SKM-1 (cell line): ENCODE results near the gene C9.
"Not testable (repeated sequence)": the region's sequence is repeated elsewhere in the genome, so short reads cannot be mapped to it uniquely, and the experiment has no call there.

Experiments
- DNase-seq: peaks from one replicate; lab custom pipeline; 2025; ENCODE audit not compliant: unreplicated experiment; lab: John Stamatoyannopoulos, UW

C9 gene

DNA sequence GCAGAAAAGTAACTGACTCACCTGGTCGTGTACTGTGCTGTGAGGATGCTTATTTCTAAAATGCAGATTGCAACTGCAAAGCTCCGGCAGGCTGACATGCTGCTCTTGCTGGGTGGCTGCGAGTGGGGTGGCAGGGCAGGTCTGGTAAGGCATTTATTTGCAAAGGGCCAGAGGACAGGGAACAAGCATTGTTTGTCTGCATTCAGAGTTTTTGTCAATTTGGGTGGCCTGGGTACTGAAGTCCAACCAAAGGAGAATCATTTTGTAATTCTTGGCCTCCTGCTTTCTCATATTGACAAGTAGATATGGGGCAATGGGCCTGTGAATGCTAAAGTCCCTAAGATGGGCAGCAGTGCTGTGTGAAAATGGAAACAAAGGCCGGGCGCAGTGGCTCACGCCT is at the start of gene C9:
Gene C9 (minus strand): TSS at position 129 of the 400 bp plus-strand sequence. CDS start 31 bp downstream, at position 98.
- no peak for DNase-seq

DNA sequence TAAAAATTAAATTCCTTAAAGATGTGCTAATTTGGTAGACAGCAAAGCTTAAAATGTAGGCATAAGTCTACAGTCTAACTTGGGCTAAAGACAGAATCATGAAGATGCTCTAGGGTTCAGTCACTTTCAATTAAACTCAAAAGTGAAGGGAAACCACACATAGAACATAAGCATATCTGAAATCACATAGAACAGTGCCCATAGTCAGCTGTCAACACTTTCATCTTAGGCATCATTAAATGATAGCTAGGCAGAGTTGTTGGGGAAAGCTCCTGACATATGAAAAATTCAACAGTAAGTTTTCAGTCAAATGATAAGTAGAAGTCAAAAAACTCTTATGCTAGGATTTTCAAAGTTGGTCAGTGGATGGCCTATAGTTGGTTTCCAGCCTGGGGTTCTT is 49.5 kb upstream of the C9 start:
- no peak for DNase-seq

DNA sequence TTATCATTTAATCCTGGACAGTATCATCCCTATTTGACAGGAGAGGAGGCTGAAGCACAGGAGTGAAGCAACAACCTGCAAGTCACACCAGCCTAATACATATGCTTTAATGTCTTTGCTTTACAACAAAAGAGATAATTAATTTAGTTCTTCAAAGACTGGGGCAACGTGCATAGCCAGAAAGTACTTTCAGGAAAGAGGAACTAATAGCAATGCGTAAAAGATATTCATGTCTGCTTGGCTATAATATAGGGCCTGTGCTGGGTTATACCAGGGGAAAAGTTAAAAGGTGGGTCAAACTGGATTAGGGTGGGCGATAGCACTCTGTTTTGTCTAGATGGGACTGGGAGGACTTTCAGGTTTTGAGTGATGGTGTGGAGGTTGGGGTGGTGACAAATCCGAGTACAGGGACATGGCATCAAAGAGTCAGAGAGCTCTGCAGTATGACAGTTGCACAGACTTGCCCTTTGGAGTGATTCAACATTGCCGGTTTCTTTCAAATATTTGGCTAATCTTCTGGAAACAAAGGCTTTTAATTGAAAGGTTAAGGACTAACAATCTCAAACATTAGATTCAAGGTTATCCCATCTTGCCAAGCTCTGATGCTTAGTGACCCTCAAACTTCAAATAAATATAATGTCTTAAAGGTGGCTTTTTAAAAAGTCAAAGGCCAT is 48.6 kb upstream of the C9 start:
- DNase-seq, result no peak

DNA sequence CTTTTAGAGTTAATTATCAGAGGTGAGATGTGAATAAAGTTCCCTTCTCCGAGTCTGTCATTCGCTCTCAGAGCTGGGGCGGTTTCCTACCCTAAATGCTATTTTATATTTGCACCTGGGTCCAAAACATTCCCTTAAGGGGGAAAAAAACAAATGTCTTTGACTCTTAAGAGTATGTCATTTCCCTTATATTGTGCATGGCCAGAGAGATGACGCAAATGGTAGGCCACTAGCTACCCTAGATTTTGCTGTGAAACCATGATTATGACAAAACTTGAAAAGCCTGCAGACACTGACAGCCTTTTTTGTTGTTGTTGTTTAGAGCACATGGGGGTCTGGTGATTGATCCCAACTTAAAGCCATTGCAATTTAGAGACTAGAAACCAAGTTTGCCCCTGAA is 47.7 kb upstream of the C9 start:
- no peak for DNase-seq

DNA sequence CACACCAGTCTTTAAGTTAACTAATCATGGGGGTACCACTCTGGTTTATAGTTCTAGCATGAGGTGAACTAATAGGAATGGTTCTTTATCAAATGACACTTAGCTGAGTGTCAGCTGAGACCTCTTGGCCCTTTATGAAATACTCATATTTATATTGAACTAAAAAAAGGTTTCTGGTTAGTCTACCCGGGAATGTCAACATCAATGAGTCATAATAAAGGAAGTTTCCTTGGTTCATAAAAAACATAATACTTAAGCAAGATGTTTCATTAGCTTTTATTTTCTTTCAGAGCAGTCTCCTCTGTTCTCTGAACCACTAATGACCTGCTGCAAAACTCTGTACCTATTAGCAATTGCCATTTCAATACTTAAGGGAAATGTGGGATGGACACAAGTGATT is 46.8 kb upstream of the C9 start:
- no peak for DNase-seq

DNA sequence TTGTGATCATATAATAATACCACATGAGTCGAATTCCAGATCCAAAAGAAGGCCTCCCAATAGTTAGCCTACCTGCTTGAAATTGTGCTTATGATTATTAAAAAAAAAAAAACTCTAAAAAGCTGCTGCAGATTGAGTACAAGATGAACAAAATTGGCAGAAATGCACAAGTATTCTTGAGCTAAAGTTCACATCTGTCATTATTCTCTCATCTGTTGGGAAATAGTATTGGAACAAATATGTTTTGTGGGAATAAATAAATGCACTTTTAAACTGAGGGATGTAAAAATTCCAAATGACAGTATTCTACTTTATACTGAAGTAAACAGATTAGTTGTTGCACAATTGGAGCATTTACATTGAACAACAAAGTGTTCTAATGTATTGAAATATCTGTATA is 44.7 kb upstream of the C9 start:
- DNase-seq, result no peak

DNA sequence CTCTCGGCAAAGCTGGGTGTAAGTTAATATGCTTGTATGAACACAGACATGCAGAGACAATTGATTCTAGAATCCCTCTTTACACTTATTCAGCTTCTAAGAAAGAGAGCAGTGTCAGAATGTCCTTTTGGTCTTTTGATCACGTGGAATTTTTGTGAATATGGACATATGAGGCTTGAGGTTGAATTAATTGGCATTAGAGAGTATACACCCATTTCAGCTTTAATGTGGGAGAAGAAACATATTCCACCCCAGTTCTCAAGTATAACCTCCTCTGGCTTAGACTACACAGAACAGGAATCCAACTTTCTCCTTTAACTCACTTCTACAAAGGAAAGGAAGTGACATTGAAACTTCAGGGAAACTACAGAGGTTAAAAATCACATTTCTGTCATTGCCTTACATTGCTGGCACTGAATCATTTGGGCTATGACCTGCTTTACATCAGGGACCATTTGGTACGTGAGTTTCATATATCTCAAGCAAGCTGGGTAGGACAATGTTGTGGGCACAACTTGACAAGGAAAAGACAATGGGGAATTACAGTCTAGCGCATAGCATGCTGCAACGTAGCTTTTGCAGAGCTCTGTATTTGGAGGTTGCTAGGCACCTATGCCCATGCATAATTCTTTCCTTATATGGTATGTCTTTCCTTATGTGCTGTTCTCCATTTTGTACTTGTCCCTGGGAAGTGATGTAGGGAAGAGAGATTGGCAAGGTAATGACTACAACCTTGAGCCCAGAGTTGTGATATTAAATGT is 41.0 kb upstream of the C9 start:
- DNase-seq, result no peak

DNA sequence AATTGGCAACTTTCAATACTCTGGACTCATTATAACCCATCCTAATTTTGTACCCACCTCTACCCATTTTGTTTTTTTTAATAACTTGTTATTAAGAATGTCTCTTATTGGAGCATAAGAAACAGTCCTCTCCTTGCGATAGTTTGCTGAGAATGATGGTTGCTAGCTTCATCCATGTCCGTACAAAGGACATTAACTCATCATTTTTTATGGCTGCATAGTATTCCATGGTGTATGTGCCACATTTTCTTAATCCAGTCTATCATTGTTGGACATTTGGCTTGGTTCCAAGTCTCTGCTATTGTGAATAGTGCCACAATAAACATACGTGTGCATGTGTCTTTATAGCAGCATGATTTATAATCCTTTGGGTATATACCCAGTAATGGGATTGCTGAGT is 39.5 kb upstream of the C9 start:
- DNase-seq, result not testable (repeated sequence)

DNA sequence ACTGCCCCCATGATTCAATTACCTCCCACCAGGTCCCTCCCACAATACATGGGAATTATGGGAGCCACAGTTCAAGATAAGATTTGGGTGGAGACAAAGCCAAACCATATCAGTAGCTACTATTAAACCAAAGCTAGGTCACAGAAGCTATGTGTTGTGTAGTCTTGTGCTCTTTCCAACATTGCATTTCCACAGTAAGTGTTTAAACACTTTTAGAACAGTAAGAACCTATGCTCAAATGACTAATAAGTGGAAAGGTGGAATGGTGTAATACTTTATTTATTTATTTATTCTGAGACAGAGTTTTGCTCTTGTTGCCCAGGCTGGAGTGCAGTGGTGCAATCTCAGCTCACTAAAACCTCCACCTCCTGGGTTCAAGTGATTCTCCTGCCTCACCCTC is 37.8 kb upstream of the C9 start:
- DNase-seq, result not testable (repeated sequence)

DNA sequence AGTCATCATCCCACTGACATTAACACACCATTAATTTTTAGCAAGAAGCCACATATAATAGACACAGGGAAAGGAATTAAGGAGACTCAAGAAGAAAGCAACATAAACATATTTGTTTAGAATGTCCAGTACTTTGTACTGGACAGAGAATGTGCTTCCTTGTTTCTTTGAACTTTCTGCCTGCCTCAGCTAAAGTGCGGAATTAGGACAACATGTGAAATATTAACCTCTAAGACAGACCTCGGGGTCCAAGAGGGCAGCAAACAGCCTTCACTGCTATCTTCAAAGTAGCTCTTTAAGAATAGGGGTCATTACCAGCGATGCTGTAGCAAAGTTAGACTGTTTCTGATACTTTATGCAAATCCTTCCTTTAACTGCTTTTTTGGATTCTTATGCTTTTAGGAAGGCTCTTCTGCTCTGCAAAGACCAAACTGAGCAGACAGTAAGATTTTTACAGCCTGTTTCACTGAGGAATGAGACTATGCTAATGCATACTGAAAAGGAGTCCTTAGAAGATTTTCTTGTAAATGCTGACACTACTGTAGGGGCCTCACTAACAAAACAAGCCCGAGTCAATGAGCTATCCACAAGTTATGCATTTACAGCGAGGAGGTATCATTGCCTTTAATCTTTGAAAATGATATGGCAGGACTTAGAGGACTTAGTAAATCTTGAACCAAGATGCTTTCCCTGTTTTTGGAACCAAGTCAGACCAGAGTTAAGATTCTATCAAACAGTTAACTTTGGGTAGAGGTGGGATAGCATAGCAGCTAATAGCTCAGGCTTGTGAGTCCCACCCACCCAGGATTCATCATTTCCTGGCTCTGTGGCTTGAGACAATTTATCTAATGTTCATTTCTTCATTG is 36.7 kb upstream of the C9 start:
- no peak for DNase-seq

DNA sequence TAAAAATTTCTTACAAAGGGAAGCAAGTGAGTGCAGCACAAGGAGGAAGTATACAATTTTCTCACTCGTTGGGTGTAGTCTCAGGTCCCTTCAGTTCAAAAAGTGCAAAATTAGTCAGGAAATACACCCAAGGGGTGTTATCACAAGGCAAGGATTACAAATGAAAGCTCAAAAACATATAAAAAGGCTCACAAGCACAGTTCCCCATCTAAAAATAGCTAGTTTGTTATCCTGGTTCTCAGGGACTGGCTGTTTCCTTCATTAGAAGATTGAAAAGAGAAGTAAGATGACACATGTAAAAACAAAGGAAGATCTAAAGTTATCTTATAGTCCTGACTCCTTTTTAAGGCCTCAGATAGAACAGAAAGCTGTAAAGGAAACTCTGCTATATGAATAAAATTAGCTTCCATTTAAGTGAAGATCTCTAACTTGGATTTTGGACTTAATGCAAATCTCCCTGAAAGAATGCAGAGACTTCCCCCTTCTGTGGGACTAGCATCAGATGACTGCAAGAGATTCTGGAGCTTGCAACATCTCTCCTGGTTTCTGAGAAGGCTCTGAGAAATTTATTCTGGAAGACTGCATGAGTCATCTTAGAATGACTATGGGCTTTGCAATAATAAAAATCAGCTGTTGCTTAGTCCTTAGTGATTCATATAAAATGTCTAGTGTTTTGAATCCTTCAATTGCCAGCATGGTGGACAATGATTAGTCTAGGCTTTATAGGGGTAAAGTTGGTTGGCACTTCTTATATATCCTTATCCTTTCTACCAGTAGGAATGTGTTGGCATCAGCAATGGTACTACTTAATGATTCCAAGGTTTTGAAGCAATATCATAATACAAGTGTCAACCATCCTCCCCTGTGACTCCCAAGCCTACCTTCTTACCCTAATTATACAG is 35.1 kb upstream of the C9 start:
- peak; percentile 66 for DNase-seq

DNA sequence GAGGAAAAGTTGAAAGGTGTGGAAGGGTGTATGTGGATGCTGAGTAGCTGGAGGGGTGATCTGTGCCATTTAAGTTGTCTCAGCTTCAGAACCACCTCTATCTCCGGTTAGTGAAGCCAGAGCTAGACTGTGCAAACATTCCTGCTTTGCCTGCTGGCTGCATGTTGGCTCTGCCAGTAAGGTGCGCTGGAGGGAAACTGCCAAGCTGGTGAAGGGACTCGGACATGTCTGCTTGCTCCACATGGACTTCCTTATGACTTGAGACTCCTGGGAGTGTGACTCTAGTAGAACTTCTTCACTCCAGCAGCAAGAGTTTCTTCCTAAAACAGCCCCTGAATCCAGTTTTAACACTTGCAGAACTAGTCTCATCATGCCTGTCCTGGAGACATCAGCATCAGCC is 32.5 kb upstream of the C9 start:
- no peak for DNase-seq

DNA sequence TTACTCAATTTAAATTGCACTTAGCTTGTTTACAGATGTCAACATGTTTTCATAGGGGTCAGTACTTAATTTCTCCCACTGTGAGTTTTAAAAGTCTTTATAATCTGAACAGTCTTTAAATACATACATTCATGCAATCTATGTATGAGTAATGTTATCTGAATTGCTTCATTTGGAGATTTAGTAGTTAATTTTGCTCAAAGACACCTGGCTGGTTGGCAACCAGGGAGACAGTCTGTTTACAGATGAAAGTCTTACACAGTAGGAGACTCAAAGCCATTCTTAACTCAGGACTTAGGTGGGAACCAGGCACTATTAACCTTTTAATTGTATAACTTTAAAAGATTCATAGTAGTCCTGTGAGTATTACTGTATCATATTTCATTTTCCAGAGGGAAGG is 31.2 kb upstream of the C9 start:
- no peak for DNase-seq

DNA sequence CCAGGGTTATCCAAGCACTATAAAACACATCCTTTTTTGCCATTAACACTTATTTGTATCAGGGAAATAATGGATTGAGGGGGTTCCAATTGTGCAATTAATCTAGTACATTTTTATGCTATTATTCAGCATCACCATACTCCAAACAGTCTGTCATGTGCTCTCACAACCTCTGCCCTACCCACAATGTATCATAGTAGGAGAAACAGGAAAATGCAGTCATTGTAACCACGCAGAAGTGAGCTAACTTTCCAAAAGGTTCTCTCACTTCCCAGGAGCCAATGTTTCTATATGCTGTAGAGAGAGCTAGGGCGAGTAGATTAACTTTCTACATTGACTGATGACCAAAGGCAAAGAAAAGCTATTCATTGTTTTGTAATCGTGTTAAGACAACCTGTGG is 30.7 kb upstream of the C9 start:
- DNase-seq, result no peak

DNA sequence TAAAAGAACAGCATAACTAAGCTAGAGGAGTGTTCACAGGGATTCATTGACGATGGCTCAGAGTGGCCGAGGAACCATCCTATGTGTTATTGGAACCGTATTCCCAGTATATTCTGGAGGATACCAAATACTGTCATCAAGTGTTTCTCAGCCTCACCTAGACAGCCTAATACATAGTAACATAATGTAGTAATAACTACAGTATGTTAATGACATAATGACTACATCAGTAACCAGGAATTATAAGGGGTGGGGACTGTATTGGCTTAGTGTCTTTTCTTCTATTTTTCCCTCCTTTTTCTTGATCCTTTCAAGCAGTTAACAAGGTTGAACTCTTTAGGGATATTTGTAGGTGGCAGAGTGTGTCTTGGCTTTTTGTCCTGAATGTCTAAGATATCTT is 26.6 kb upstream of the C9 start:
- no peak for DNase-seq

DNA sequence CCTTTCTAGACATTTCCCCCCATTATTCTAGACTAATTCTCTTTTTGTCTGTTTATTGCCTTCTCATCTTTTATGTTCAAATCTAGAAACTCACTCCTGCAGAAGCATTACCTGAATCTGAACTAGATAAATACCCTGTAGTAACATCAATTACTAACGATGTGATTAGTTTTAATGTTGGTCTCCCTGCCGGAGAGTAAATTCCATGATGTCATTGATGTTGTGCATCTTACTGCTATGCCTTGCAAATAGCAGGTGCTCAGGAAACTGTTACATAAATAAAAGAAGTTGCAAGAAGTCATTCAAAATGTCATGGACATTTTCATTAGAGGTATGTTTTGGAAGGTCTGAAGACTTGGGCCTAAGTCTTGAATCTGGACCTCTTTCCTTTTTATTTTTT is 23.0 kb upstream of the C9 start:
- no peak for DNase-seq

DNA sequence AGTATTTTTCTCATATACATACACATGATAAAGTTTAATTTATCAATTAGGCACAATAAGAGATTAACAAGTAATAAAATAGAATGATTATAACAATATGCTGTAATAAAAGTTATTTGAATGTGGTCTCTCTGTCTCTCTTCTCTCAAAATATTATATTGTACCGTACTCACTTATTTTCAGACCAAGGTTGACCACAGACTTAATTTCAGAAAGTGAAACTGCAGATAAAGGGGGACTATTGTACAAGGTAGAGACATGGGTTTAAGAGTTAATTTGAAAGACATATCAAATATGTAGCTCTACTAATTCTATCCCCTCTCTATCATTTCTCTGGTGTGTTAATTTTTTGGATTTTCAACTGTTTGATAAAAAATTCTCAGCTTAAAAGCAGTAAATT is 20.0 kb upstream of the C9 start:
- DNase-seq, result no peak

DNA sequence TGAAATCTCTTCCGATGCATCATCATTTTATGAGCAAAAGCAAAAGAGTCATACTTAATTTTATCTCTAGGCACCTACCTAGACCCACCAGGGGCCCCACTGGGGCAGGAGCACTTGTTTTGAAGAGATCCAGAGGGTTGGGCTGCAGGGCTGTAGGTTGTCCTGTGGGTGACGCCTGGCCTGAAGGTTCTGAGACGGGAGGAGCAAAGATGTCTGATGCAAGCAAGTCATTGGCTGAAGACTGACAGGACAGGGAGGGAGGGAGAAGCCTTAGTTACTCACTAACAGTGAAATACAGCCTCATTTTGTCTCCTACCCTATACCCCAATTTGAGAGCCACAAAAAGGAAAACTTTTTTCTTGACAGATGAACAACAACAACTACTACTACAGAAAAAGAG is 17.1 kb upstream of the C9 start:
- DNase-seq, result no peak

DNA sequence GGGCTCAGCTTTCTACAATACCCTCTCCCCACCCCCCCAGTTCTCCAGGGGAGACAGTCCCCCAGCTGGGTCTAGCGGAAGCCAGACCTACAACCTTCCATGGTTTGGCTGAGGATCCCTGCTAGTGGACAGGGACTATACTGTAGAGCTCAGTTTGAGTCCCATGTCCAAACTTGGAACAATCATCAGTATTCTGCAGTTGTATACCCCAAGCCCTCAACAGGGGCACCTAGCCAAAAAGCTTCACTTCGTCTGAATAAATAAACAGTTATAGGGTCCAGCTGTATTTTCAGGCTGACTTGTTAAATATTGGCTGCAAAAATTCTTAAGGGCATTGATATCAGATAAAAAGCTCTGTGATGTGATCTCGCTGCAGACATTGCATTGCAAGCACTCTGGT is 15.4 kb upstream of the C9 start:
- no peak for DNase-seq

DNA sequence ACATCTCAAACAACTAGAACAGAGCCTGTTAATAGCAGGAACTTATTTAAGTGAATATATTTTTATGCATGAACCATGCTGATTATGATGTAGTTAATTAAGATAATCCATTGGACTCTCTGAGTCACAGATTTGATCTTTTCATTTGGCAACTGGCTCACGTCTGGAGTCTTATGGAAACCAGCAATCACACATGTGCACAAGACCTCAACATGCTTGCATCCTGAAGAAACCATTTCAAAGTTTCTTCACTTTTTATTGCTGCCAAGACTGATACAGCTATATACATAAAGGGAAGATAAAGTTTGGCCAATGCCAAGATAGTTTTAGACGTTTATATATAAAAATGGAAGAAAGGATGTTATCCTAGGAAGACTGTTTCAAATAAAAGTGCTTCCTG is 13.3 kb upstream of the C9 start:
- no peak for DNase-seq

DNA sequence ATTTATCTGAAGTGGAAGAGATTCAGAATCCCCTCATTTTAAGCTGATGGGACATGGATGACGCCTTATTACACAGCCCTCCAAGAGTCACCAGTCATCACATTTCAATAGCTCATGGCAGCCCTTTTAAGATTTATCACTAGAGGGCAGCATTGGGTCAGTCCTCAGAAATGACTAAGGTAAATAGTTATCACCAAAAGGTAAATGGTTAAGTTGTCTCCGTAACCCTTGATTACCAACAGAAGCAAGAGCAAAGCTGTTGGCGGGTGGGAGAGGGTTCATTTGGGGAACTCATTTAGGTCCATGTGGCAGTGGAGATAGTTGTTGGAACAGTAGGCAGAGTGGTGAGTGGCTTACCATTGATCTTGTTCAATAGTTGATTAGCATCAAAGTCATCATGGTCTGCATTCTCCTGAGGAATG is 12.0 kb upstream of the C9 start:
- DNase-seq, result peak; percentile 61
